Adipose tissue (tissue), 3 donors: ENCODE data around the gene DHRS9. TPM values are rescaled to one million over a fixed set of nuclear protein-coding genes. Genes with fewer than 3 reads are reported as not detected.
"Not testable (repeated sequence)": the region's sequence is repeated elsewhere in the genome, so short reads cannot be mapped to it uniquely, and the experiment has no call there.

ENCODE experiments used
- H3K27ac ChIP-seq: one replicate; pipeline ENCODE4 v1.5.1; 2013; ENCODE audit warnings: low read depth, low read length
- WGBS, 3 donors: extraction: QIAGEN DNeasy Blood & Tissue Kit; methylation state at CpG; one replicate each; pipeline ENCODE4 v1.1.7; 2013; 5-methylcytosine and 5-hydroxymethylcytosine counted together
- polyA plus RNA-seq, 3 donors: library from polyadenylated mRNA; stranded (reverse); fragments of 200-250 nt; gene quantifications; one replicate each; pipeline ENCODE4 v1.2.3, GENCODE V29; 2013
- donor health status: healthy with polysubstance abuse.
- donor health status: Bipolar disorder and iron deficiency.
- donor health status: healthy.

The DHRS9 gene
- polyA plus RNA-seq, 3 donors, result 0.16 to 4.0 (median 2.3) TPM

DNA sequence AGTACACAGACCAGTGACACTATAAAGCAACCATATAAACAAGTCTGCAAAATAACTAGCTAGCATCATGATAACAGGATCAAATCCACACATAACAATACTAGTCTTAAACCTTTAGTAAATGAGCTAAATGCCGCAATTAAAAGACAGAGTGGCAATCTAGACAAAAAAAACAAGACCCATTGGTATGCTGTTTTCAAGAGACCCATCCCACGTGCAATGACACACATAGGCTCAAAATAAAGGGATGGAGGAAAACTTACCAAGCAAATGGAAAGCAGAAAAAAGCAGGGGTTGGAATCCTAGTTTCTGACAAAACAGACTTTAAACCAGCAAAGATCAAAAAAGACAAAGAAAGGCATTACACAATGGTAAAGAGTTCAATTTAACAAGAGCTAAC, 14.8 kb upstream of the DHRS9 start:
- WGBS, 3 donors, result 78 to 87% (median 86%) methylated on average over 2 of the region's 2 CpGs

DNA sequence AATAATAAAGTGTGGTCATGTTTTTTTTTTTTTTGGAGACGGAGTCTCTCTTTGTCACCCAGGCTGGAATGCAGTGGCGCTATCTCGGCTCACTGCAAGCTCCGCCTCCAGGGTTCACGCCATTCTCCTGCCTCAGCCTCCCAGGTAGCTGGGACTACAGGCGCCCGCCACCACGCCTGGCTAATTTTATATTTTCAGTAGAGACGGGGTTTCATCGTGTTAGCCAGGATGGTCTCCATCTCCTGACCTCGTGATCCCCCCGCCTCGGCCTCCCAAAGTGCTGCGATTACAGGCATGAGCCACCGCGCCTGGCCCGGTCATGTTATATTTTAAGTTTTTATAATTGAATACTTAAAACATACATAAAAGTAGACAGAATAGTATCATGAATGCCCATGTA, 5.2 kb upstream of the DHRS9 start:
- WGBS, 3 donors, result 95 to 97% (median 97%) methylated on average over 17 of the region's 17 CpGs
- H3K27ac ChIP-seq, result not testable (repeated sequence)

More for the DNA sequence above, 14.8 kb upstream of the DHRS9 start:
- not testable (repeated sequence) for H3K27ac ChIP-seq

DNA sequence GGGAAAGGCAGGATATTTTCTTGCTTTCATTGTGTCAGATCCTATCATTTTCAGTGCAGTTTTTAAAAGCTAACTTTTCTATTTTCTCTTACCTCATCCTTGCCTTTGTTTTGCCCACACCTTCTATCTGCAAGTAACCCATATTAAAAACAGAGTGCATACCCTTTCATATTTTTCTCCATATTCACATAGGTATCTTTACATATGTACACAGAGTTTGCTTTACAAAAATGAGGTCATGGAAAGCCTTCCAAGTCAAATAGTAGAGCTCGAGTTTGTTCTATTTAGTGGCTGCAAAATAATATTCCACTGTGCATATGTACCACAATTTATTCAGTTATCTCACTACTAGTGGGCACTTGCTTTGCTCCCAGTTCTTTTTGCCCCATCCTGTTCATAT, 3.9 kb upstream of the DHRS9 start:
- 25 to 71% (median 62%) methylated on average over 1 of the region's 1 CpG for WGBS, 3 donors
- no peak overlapping the region for H3K27ac ChIP-seq

DNA sequence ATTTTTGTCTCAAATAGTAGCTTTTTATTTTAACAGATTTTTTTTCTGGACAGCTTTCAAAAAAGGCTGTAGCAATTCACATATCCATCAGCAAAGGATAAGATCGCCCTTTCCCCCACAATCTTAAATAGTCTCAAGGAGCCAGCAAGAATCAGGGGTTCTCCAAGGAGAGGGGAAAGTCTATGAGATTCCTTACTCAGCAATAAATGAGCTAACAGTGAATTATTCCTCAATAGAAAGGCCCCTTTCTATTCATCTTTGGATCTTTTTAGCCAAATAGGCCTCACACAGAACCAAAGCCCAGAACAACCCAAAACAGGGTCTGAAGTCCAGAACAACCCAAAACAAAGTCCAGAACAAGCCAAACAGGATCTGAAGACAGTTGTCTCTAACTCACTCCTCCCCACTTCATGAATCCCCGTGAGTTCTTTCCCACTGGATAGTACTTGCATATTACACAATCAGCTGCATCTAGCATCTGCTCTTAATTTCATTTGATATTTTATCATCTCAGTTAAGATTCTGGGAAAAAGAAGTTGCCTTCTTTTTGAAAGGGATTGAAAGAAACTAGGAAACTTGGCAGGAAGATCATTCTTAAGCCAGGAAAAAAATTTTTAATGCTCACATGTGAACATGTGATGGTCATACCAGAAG, 3.4 kb upstream of the DHRS9 start:
- 57 to 70% (median 58%) methylated on average over 2 of the region's 2 CpGs for WGBS, 3 donors
- H3K27ac ChIP-seq, result no peak overlapping the region

DNA sequence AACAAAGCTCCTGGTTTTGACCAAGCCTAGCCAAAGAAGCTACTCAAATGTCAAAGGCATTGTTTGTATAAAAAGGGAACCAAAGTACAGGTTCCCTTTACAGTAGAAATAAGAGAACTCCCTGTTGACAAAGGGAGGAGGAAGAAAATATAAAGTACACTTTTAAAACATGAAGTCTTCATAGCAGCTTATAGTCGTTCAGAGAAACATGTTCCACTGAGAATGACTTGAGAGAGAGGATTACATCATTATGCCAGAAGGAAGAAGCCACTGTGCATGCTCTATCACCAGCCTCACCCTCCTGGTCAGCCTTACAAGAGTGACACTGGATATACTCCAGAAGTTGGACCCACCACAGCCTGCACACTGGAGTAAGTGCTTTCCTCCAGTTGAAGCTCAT, 2.5 kb upstream of the DHRS9 start:
- no peak overlapping the region for H3K27ac ChIP-seq
- 29 to 50% (median 31%) methylated on average over 1 of the region's 1 CpG for WGBS, 3 donors

DNA sequence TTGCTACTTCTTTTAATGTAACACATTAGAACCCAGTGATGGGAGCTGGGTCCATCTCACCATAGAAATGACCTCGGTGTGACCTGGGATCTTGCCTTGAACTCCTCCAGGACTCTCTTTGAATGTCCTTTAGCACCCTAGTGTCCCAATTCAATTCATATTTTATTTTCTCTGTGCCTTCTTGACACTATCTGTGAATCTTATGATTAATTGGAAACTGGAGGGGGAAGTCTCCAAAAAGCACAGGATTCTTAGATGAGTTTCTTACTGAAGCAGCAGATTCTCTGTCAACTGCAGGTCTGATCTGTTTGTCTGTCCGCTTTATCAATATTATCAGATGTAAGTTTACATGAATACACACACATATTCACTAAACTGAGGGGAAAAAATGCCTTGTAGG, 470 bp downstream of the DHRS9 start:
- H3K27ac ChIP-seq, result no peak overlapping the region
- 79 to 90% (median 82%) methylated on average over 2 of the region's 2 CpGs for WGBS, 3 donors

DNA sequence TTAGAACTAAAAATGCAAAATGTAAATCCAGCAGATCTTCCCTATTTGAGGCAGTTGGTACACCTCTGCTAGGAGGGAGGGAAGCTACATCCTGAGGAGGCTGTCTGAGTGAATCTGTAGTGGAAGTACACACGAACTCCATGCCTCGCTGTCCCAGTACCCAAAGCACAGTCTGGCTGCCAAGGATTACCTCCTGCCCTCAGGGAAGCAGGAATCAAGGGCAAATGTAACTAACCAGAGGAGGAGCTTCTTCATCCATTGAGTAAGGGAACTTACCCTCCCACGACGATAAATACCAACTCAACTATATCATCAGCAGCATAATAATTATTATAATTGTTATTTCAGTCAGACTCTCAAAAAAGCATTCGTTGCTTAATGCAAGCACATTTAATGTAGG, 2.1 kb downstream of the DHRS9 start:
- no peak overlapping the region for H3K27ac ChIP-seq
- 53 to 70% (median 55%) methylated on average over 5 of the region's 5 CpGs for WGBS, 3 donors

DNA sequence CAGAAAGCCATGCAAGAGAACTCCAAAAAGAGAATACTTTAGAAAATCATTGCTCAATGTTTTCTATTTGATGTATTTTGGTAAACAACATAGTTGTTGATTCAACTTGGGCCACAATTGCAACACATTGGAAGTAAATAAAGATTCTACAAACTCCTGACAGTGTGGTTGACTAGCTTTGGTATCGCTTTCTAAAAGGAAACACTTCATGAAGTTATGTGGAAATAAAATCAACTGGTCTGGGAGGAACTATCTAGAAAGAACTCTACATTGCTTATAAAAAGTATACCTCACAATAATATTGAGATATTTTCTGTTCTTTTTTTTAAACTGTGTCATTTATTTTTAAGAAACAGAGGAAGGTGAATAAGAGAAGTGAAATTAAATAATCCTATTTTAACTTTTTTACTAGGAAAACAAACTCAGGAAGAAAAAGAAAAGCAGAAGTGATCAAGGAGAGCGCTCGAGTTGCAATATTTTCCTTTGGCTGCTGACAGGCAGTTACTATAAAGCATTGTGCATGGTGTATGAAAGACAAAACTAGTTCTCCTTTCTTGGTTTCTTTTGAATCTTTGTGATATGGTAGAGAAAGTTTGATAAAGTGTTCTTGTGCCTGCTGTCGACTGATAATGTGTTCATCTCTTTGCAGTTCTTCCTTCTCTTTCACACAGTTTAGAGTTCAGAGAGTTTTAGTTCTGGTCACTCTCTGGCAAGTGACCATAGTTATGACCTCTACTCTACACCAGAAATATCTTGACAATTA, 3.0 kb downstream of the DHRS9 start:
- no peak overlapping the region for H3K27ac ChIP-seq
- WGBS, 3 donors, result 39 to 82% (median 54%) methylated on average over 4 of the region's 4 CpGs

DNA sequence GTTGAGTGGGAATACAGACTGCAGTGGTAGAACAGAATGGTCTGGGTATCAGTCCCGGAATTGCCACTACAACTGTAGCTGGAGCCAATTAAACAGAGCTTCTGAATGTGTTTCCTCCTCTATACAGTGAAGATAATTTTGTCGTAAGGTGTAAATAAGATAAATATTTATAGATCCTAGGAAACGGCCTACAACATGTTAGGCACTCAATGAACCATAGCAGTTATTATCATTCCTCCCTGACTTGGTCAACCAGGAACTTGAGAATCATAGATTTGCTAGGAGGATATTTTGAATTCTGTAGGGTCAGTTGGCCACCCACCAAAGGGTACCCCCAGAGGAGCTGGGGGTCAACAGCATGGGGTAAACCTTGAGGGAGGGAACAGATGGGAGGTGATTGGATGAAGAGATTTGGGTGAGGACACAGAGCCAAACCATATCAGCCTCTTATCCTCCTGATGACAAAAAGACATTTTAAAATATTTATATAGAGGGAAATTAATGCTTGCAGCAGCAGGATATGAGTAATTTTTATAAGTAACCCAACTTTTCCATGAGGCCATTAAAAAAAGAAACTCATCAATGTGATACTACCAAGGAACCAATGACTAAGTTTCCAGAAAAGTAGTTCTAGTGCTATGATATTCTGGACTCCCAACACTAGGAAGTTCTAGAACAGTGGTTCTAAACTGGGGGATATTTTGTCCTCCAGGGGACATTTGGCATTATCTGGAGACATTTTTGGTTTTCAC, 4.0 kb downstream of the DHRS9 start:
- WGBS, 3 donors, result 72 to 84% (median 75%) methylated on average over 3 of the region's 3 CpGs
- H3K27ac ChIP-seq, result no peak overlapping the region

DNA sequence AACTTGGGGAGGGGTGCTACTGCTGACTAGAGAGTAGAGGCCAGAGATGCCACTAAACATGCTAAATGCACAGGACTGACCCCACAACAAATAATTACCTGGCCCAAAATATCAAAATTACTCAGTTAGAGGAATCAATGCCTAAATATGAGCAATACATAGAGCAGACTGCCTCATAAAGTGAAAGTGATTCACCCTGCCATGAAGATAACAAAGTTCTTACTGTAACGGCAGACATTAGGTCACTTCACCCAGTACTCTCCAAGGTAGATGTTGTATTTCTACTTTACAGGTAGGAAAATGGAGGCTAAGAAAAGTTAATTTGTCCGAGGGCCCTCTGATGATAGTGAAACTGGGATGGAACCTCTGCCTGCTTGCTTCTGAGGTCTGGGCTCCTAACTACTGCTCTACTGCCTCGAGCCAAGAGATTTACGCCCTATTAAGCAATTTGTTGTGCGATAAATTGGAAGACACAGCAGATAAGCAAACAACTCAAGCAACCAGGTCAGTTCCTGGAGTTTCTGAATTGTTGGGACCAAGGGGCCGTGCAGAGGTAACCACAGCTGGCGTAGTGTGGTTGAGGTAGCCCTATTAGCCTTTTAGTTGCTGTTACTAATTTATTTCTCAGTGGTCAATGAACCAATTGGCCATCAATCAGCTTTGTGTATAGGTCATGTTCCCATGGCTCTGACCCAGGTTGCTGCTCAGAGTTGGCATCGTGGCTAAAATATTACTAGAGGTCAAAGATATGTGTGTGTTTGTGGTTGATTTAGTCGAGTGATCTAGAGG, 4.8 kb downstream of the DHRS9 start:
- H3K27ac ChIP-seq, result no peak overlapping the region

DNA sequence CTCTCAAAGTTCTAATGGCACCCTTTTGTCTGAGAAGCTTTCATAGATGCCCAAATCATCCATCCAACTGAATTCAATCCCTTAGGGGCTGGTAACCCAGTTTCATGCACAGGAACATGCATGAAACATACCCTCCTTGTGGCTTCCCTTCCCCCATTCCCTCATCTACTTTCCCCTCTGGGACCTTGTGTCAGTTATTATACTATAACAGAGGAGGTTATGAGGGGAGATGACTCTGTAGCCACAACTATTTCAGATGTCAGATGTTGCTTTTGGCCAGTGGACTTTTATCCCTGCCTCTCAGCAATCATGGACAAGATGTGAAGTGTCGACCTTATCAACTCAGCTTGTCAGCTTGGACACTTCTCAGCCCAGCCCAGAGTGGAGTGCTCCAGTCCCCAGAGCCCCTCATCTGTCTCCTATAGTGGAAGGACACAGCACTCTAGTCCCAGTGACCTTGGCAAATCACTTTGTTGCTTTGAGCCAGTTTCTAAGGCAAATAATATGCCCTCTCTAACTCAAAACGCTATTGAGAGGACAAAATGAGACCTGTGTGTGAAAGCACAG, 8.4 kb downstream of the DHRS9 start:
- no peak overlapping the region for H3K27ac ChIP-seq
- 26 to 55% (median 47%) methylated on average over 2 of the region's 2 CpGs for WGBS, 3 donors

More for the DNA sequence above, 4.8 kb downstream of the DHRS9 start:
- 77 to 82% (median 79%) methylated on average over 9 of the region's 9 CpGs for WGBS, 3 donors

DNA sequence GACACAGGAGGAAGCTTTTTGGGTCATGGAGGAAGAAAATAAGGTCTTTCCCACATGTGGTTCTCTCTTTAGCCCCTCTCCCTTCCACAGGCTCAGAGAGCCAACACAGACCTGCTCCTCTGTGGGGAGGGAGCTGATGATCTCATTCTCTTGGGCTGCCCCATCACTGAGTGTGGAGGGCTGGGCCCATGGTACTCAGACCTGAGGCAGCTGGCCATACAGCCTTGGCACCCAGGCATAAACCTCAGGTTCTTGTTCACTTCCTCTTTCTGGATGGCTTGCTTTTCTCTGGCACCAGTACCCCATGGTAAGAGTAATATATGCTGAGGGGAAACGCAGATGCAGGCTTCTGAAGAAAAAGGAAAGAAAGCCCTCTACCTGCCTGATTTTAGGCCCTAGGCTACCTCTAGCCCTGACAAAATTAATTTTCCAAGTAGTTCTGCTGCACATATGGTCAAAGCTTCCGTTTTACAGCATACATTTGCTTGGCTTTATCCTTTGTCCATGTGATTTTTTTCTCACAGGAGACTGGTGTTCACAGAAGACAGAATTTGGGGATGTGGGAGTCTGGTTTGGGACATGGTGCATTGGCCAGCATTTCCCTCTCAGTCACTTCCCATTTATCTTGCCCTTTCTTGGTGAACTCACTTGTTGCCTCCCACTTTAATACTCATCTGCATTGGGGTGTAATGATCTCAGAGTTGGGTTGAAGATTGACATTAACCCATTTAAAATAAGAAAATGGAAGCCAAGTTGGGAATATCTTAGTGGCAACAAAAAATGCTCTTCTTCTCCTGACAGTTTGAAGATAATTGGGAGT, 11.1 kb downstream of the DHRS9 start:
- WGBS, 3 donors, result 76 to 81% (median 78%) methylated on average over 2 of the region's 2 CpGs
- no peak overlapping the region for H3K27ac ChIP-seq

DNA sequence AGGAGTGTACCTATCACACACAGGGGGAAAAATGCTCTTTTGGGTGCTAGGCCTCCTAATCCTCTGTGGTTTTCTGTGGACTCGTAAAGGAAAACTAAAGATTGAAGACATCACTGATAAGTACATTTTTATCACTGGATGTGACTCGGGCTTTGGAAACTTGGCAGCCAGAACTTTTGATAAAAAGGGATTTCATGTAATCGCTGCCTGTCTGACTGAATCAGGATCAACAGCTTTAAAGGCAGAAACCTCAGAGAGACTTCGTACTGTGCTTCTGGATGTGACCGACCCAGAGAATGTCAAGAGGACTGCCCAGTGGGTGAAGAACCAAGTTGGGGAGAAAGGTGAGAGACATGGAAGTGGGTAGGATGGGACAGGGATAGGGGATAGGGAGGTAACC, 12.2 kb downstream of the DHRS9 start:
- H3K27ac ChIP-seq, result no peak overlapping the region
- WGBS, 3 donors, result 74 to 82% (median 81%) methylated on average over 5 of the region's 5 CpGs

DNA sequence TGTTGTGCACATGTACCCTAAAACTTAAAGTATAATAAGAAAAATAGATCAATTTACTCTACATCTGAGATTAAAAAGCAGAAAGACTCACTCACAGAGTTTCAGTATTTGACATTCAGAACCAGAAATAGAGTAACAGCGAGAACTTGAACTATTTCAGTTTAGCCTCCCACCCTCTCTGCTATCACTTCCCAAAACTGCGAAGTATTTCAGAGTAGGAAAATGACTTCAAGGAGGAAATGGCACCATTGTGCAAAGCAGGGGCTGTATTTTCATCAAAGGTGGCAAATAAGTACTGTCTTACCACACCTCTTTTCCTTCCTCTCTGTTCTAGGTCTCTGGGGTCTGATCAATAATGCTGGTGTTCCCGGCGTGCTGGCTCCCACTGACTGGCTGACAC, 13.6 kb downstream of the DHRS9 start:
- H3K27ac ChIP-seq, result no peak overlapping the region
- 50 to 65% (median 55%) methylated on average over 4 of the region's 4 CpGs for WGBS, 3 donors

DNA sequence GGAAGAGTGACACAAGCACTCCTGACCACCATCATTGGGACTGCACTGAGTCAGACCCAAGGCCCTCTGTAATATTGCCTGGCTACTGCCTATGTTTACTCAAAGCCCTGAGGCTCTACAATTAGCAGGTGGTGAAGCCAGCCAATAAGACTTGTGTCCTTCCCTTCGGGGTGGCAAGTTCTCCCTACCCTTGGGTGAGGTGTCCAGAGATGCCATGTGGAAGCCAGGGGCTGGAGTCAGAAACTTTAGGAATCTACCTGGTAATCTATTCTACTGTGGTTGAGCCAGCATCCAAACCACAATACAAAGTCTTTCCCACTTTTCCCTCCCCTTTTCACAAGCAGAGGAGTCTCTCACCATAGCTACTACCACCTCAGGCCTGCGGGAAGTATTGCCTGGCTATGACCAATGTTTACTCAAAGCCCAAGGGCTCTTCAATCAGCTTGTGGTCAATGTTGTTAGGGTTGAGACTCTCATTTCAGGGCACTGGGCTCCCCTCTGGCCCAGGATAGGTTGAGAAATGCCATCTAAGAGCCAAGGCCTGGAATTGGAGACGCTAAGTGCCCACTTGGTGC, 17.6 kb downstream of the DHRS9 start:
- WGBS, 3 donors, result 86 to 95% (median 94%) methylated on average over 3 of the region's 3 CpGs
- no peak overlapping the region for H3K27ac ChIP-seq

DNA sequence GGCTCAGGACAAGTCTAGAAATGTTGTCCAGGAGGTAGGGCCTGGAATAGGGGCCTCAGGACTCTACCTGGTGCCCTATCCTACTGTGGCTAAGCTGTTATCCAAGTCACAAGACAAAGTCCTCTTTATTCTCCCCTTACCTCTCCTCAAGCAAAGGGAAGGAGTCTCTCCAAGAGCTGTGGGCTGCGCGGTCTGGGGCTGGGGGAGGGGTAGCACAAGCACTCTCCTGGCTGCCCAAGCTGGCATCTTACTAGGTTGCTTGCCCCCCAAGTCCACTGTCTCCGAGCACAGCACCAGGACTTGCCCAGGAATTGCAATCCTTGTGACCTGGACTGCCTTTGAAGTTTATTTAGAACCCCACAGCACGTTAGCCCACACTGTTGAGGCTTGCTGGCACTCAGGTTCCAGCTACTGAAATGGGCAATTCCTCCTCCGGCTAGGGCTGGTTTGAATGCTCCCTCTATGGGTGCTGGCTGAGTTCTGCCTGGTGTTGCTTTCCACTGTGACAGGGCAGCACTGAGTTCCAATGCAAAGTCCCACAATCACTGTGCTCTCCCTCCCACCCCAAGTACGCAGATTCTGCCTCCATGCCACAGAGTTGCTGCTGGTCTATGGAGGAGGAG, 18.5 kb downstream of the DHRS9 start:
- WGBS, 3 donors, result 76 to 86% (median 83%) methylated on average over 6 of the region's 6 CpGs
- H3K27ac ChIP-seq, result no peak overlapping the region

DNA sequence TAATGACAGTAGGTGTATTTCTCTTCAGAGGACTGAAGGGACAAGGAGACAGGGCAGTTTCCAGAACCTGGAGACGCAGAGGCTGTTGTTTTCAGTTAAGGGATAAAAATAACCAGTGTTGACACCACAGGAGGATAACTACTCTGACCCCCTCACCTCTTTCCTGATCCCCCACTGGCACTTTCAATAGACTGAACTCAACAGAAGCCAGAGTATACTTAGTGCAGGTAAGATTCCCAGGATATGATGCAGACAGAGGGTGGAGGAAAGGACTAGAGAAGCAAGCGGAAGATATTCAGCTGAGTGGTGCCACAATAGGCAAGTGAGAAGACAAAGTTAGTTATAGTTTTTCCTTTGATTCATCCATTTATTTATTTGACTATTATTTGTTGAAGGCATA, 19.8 kb downstream of the DHRS9 start:
- H3K27ac ChIP-seq, result no peak overlapping the region
- WGBS, 3 donors, result 68 to 84% (median 74%) methylated on average over 2 of the region's 2 CpGs
